Fibroblast of the aortic adventitia (primary cell): ENCODE measurements around the gene SFSWAP. TPM values are rescaled to one million over a fixed set of nuclear protein-coding genes. Genes with fewer than 3 reads are reported as not detected.

Experiments used
- DNase-seq: peaks from one replicate; pipeline ENCODE4 v3.0.0-alpha.2; 2010; ENCODE audit warnings: low read depth
- H3K4me3 ChIP-seq: 2 replicates; pipeline ENCODE4 v1.5.1; 2011; ENCODE audit warnings: low read depth, mild to moderate bottlenecking, control low read depth, low read length, moderate library complexity
- CTCF ChIP-seq: IDR thresholded peaks from 2 replicates; pipeline ENCODE4 v1.5.1; 2011; ENCODE audit warnings: mild to moderate bottlenecking, low read length, control low read depth, inconsistent platforms; ENCODE audit not compliant: insufficient read depth
- total RNA-seq: library from RNA; depleted of rRNA; stranded (reverse); fragments of >200 nt; gene quantifications from 2 replicates; pipeline ENCODE4 v1.2.3, GENCODE V29; 2012; ENCODE audit warnings: low replicate concordance

SFSWAP gene
- total RNA-seq, 1 donor = 27.0 TPM

GRCh38 chr12:131684015-131684725 lies 26.7 kb upstream of the SFSWAP start:
- TF ChIP-seq CTCF = no peak
- no peak overlapping the region for H3K4me3 ChIP-seq
- DNase-seq = no peak

GRCh38 chr12:131687346-131688125 lies 23.4 kb upstream of the SFSWAP start:
- TF ChIP-seq CTCF = no peak
- H3K4me3 ChIP-seq = no peak overlapping the region
- no peak for DNase-seq

GRCh38 chr12:131688131-131688844 lies 22.6 kb upstream of the SFSWAP start:
- H3K4me3 ChIP-seq = no peak overlapping the region
- no peak for TF ChIP-seq CTCF
- no peak for DNase-seq

GRCh38 chr12:131688845-131689154 lies 22.1 kb upstream of the SFSWAP start:
- no peak for DNase-seq
- no peak overlapping the region for H3K4me3 ChIP-seq
- no peak for TF ChIP-seq CTCF

- DNase-seq = no peak
- H3K4me3 ChIP-seq = no peak overlapping the region
- no peak for TF ChIP-seq CTCF
Observed at GRCh38 chr12:131690320-131690719, 20.6 kb upstream of the SFSWAP start.

- no peak for DNase-seq
- TF ChIP-seq CTCF = no peak
- no peak overlapping the region for H3K4me3 ChIP-seq
Observed at GRCh38 chr12:131692431-131692830, 18.5 kb upstream of the SFSWAP start.
